ENCODE measurements around the gene MLXIPL. TPM values are rescaled to one million over a fixed set of nuclear protein-coding genes. Genes with fewer than 3 reads are reported as not detected.

MLXIPL gene
- total RNA-seq, 4 donors from 2014 or later = 1.3 to 12.0 (median 5.6) TPM

- WGBS, 2 donors = 86 to 91% methylated on average over 8 of the region's 8 CpGs
- TF ChIP-seq POLR2A (IDR thresholded peaks at IDR 0.05) = no peak
- TF ChIP-seq CTCF (IDR thresholded peaks at IDR 0.05) = no peak
- no peak for DNase-seq (ENCODE audit: low spot score in 2 of 2)
- H3K4me3 ChIP-seq (ENCODE audit: low read depth, poor library complexity, severe bottlenecking) = no peak overlapping the region
- intact Hi-C loops (cut with DNase I; ENCODE audit: low total_unique reads) = no loop called here
These were observed 11.3 kb upstream of the MLXIPL start for GRCh38 chr7:73635428-73636200.

GRCh38 chr7:73633844-73634243, 9.5 kb upstream of the MLXIPL start:
- intact Hi-C loops (cut with DNase I; ENCODE audit: low total_unique reads) = no loop called here
- no peak for DNase-seq (ENCODE audit: low spot score in 2 of 2)
- H3K4me3 ChIP-seq (ENCODE audit: low read depth, poor library complexity, severe bottlenecking) = no peak overlapping the region
- TF ChIP-seq CTCF (IDR thresholded peaks at IDR 0.05) (no peak), POLR2A (IDR thresholded peaks at IDR 0.05) (no peak)
- 68 to 78% methylated on average over 8 of the region's 8 CpGs for WGBS, 2 donors

- H3K4me3 ChIP-seq (ENCODE audit: low read depth, poor library complexity, severe bottlenecking) = no peak overlapping the region
- 85 to 94% methylated on average over 7 of the region's 7 CpGs for WGBS, 2 donors
- no peak for DNase-seq (ENCODE audit: low spot score in 2 of 2)
- no peak for TF ChIP-seq POLR2A (IDR thresholded peaks at IDR 0.05)
- no peak for TF ChIP-seq CTCF (IDR thresholded peaks at IDR 0.05)
- intact Hi-C loops (cut with DNase I; ENCODE audit: low total_unique reads) = no loop called here
These were observed 9.0 kb upstream of the MLXIPL start for GRCh38 chr7:73633323-73633722.

GRCh38 chr7:73631558-73631957, 7.2 kb upstream of the MLXIPL start:
- WGBS, 2 donors = 31 to 32% methylated on average over 1 of the region's 1 CpG
- TF ChIP-seq CTCF (IDR thresholded peaks at IDR 0.05) (no peak), POLR2A (IDR thresholded peaks at IDR 0.05) (no peak)
- intact Hi-C loops (cut with DNase I; ENCODE audit: low total_unique reads) = no loop called here
- H3K4me3 ChIP-seq (ENCODE audit: low read depth, poor library complexity, severe bottlenecking) = no peak overlapping the region
- DNase-seq (ENCODE audit: low spot score in 2 of 2) = no peak

- no peak overlapping the region for H3K4me3 ChIP-seq (ENCODE audit: low read depth, poor library complexity, severe bottlenecking)
- no peak for TF ChIP-seq CTCF (IDR thresholded peaks at IDR 0.05)
- TF ChIP-seq POLR2A (IDR thresholded peaks at IDR 0.05) = no peak
- intact Hi-C loops (cut with DNase I; ENCODE audit: low total_unique reads) = no loop called here
- WGBS, 2 donors = 75 to 88% methylated on average over 4 of the region's 4 CpGs
- no peak for DNase-seq (ENCODE audit: low spot score in 2 of 2)
These were observed 4.2 kb upstream of the MLXIPL start for GRCh38 chr7:73628504-73628903.

- no peak for DNase-seq (ENCODE audit: low spot score in 2 of 2)
- WGBS, 2 donors = 10 to 11% methylated on average over 3 of the region's 3 CpGs
These were observed 2.5 kb upstream of the MLXIPL start for GRCh38 chr7:73626814-73627213.

More at GRCh38 chr7:73626814-73627213, 2.5 kb upstream of the MLXIPL start:
- no peak overlapping the region for H3K4me3 ChIP-seq (ENCODE audit: low read depth, poor library complexity, severe bottlenecking)
- TF ChIP-seq CTCF (IDR thresholded peaks at IDR 0.05) (no peak), POLR2A (IDR thresholded peaks at IDR 0.05) (no peak)
- intact Hi-C loops (cut with DNase I; ENCODE audit: low total_unique reads) = no loop called here
